Measurements from ENCODE around the gene NOC2L. TPM values are rescaled to one million over a fixed set of nuclear protein-coding genes. Genes with fewer than 3 reads are reported as not detected.
"Not testable (repeated sequence)": the region's sequence is repeated elsewhere in the genome, so short reads cannot be mapped to it uniquely, and the experiment has no call there.

The NOC2L gene
- polyA plus RNA-seq, 10 donors, result 36.4 to 46.4 (median 39.7) TPM

- peak in 1 of 3 donors; percentile 20 for DNase-seq
Observed at GRCh38 chr1:906600-907420, 52.2 kb downstream of the NOC2L start.

- DNase-seq, result peak in 1 of 3 donors; percentile 24
Observed at GRCh38 chr1:905811-906599, 53.1 kb downstream of the NOC2L start.

GRCh38 chr1:905071-905749 is 53.8 kb downstream of the NOC2L start:
- peak in 1 of 3 donors; percentile 79 for DNase-seq

- peak; percentile 80 to 96 (median 91) for DNase-seq
Observed at GRCh38 chr1:904310-904950, 54.6 kb downstream of the NOC2L start.

GRCh38 chr1:903721-904271 is 55.3 kb downstream of the NOC2L start:
- DNase-seq, result peak in 1 of 3 donors; percentile 25

GRCh38 chr1:903305-903704 is 55.8 kb downstream of the NOC2L start:
- no peak for DNase-seq

GRCh38 chr1:902802-903201 is 56.3 kb downstream of the NOC2L start:
- no peak for DNase-seq

GRCh38 chr1:901108-901859 is 57.8 kb downstream of the NOC2L start:
- no peak for DNase-seq

- DNase-seq, result no peak
Observed at GRCh38 chr1:899636-900317, 59.3 kb downstream of the NOC2L start.

- not testable (repeated sequence) for DNase-seq
Observed at GRCh38 chr1:897951-898350, 61.1 kb downstream of the NOC2L start.

- DNase-seq, result no peak
Observed at GRCh38 chr1:897226-897625, 61.8 kb downstream of the NOC2L start.

Other genes starting within 250 kb of the NOC2L start
- 10 to 100 TPM in 1 of 10 donors, 1 to 10 TPM in 9; 1.7 to 11.4 (median 4.4) TPM for gene SAMD11, start 35.3 kb downstream of the NOC2L start, polyA plus RNA-seq (ENCODE audit: insufficient read length in 10 of 10)
- 1 to 10 TPM; 3.0 to 7.2 (median 5.2) TPM for gene KLHL17, start 1.3 kb upstream of the NOC2L start, polyA plus RNA-seq (ENCODE audit: insufficient read length in 10 of 10)
- gene PLEKHN1, start 7.2 kb upstream of the NOC2L start, polyA plus RNA-seq (ENCODE audit: insufficient read length in 10 of 10), result 1 to 10 TPM in 2 of 10 donors, under 1 TPM in 3, not detected in 5; 0.10 to 1.3 (median 0.25) TPM
- gene PERM1, start 22.8 kb upstream of the NOC2L start, polyA plus RNA-seq (ENCODE audit: insufficient read length in 10 of 10), result 1 to 10 TPM in 9 of 10 donors, under 1 TPM in 1; 0.97 to 2.9 (median 1.6) TPM
- gene HES4, start 40.8 kb upstream of the NOC2L start, polyA plus RNA-seq (ENCODE audit: insufficient read length in 10 of 10), result 10 to 100 TPM in 9 of 10 donors, 1 to 10 TPM in 1; 7.4 to 18.4 (median 12.8) TPM
- 10 to 100 TPM in 1 of 10 donors, 1 to 10 TPM in 9; 5.5 to 11.3 (median 7.9) TPM for gene ISG15, start 54.2 kb upstream of the NOC2L start, polyA plus RNA-seq (ENCODE audit: insufficient read length in 10 of 10)
- 10 to 100 TPM; 28.4 to 83.9 (median 44.4) TPM for gene AGRN, start 60.9 kb upstream of the NOC2L start, polyA plus RNA-seq (ENCODE audit: insufficient read length in 10 of 10)
- gene RNF223, start 115.0 kb upstream of the NOC2L start, polyA plus RNA-seq (ENCODE audit: insufficient read length in 10 of 10), result under 1 TPM in 5 of 10 donors, not detected in 5; 0.08 to 0.16 (median 0.11) TPM
- 1 to 10 TPM; 3.8 to 7.1 (median 4.6) TPM for gene C1orf159, start 156.8 kb upstream of the NOC2L start, polyA plus RNA-seq (ENCODE audit: insufficient read length in 10 of 10)
- under 1 TPM in 7 of 10 donors, not detected in 3; 0.13 to 0.50 (median 0.27) TPM for gene TTLL10, start 214.6 kb upstream of the NOC2L start, polyA plus RNA-seq (ENCODE audit: insufficient read length in 10 of 10)
- 1 to 10 TPM; 1.9 to 4.6 (median 2.9) TPM for gene TNFRSF18, start 247.3 kb upstream of the NOC2L start, polyA plus RNA-seq (ENCODE audit: insufficient read length in 10 of 10)

Data from muscle of back (tissue), 11 donors.